GM12891 (cell line): ENCODE data around the gene KCNK2.

Source experiments
- DNase-seq: peaks from one replicate; pipeline ENCODE4 v3.0.0; 2011; ENCODE audit warnings: low spot score; ENCODE audit not compliant: insufficient read length
- FAIRE-seq: peaks from 2 replicates; lab custom pipeline; 2011; peaks lifted over from hg19 to GRCh38; lab: Jason Lieb, UNC
- PAX5 ChIP-seq: IDR thresholded peaks from 2 replicates; pipeline ENCODE4 v1.6.1; 2011; ENCODE audit warnings: low read length, moderate library complexity, mild to moderate bottlenecking; ENCODE audit not compliant: insufficient read depth, severe bottlenecking
- POLR2A ChIP-seq: IDR thresholded peaks from 2 replicates; pipeline ENCODE4 v1.6.1; 2011; ENCODE audit warnings: low read depth, low read length, control low read depth
- POLR2AphosphoS5 ChIP-seq: IDR thresholded peaks from 2 replicates; pipeline ENCODE4 v1.6.1; 2011; ENCODE audit warnings: low read depth, low read length, control low read depth
- POU2F2 ChIP-seq: IDR thresholded peaks from 2 replicates; pipeline ENCODE4 v1.6.1; 2011; ENCODE audit warnings: low read depth, mild to moderate bottlenecking, control low read depth, low read length, moderate library complexity
- SPI1 ChIP-seq: IDR thresholded peaks from 2 replicates; pipeline ENCODE4 v1.6.1; 2011; ENCODE audit warnings: low read depth, low read length, control low read depth
- TAF1 ChIP-seq: IDR thresholded peaks from 2 replicates; pipeline ENCODE4 v1.6.1; 2011; ENCODE audit warnings: low read depth, low read length, control low read depth

The KCNK2 gene

DNA sequence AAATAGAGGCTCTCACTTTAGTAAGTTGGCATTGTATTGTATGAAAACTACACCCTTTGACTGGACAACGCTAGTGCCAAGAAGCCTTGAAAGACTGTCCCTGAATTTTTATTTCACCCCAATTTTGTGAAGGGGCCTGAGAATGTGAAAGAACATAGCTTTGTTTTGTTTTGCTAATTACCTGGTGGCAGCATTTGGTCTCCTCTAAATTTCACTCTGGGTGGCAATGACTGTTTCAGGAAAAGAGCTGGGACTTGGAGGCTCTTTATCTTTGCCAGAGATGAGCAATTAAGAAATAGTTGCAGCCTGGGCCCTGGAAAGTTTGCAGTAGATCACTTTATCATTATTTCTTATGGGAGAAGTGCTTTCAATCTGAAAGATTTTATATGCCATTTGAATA, 117.6 kb downstream of the KCNK2 start:
- FAIRE-seq (no peak), DNase-seq (no peak)
- TF ChIP-seq POU2F2 (no peak), SPI1 (no peak), POLR2AphosphoS5 (no peak), TAF1 (no peak), PAX5 (no peak), POLR2A (no peak)

DNA sequence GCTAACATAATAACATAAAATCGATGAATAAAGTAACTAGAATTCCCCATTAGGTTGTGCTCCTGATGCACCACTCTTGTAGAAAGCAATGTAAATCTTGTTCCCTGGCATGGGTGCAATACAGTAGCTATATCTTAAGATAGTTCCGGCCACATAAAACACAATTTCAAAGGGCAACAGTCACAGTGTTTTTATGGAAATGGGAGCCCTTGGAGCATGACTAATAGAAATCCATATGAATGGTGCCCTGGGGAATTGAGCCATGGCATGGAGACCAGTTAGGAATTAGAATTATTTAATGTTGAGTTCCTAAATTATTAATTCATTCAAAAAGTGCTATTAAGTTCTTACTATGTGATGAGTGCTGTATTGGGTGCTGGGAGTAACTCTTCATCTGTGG, 118.7 kb downstream of the KCNK2 start:
- TF ChIP-seq POU2F2 (no peak), TAF1 (no peak), POLR2A (no peak), SPI1 (no peak), PAX5 (no peak), POLR2AphosphoS5 (no peak)
- FAIRE-seq (no peak), DNase-seq (no peak)

DNA sequence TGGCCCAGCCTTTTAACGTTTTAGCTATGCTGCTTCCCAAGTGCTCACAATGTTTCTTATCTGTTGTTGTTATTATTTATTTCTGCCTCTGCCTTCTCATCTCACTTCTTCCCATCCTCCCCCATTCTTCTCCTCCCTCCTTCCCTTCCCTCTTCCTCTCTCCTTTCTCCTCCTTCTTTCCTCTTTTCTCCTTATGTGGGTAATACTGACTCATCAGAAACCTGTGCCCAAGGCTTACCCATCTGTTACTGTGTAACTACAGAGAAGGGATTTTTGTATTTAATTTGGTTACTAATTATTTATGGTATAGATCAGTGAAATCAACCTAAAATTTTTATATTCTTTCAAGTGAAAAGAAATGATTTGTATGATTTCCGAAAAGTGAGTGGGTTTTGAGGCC, 120.3 kb downstream of the KCNK2 start:
- DNase-seq (no peak), FAIRE-seq (no peak)
- TF ChIP-seq SPI1 (no peak), POLR2AphosphoS5 (no peak), POU2F2 (no peak), PAX5 (no peak), POLR2A (no peak), TAF1 (no peak)

DNA sequence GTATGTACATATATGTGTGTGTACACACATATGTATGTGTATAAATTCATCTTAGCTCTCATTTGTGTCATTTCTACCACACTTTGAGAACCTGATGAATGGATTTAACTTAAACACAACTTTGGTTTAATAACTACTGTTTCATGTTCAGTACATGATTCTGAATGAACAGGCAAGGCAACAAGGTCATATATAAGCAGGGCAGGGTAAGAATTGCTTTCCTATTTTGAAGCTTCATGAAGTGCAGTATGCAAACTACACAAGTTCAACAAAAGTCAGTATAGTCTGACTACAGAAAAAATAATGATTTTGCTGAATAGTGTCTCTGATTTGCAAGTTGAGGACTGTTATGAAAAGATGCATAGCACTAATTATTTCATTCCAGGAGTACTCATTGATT, 127.6 kb downstream of the KCNK2 start:
- FAIRE-seq (no peak), DNase-seq (no peak)
- no peak for TF ChIP-seq POLR2A

DNA sequence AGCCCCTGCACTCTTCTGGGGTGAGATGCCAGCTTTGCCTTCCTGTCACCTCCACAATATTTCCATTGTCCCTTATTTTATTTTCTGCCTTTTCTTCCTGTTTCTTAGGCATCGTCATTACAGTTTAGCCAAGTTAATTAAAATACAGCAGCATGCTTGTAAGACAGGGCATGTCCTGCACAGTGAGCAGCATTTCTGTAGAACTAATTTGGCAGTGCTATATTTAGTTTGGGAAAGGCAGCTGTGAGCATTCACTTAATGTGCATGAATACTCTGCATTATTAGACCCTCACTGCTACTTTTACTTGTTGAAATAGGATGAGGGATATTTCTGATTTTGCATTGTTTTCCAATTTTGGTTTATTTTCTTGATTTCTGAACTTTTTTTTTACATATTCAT, 133.3 kb downstream of the KCNK2 start:
- no peak for TF ChIP-seq TAF1
- TF ChIP-seq SPI1, result no peak
- no peak for TF ChIP-seq POLR2A
- no peak for TF ChIP-seq PAX5
- TF ChIP-seq POU2F2, result no peak
- no peak for TF ChIP-seq POLR2AphosphoS5
- DNase-seq, result no peak
- no peak for FAIRE-seq

DNA sequence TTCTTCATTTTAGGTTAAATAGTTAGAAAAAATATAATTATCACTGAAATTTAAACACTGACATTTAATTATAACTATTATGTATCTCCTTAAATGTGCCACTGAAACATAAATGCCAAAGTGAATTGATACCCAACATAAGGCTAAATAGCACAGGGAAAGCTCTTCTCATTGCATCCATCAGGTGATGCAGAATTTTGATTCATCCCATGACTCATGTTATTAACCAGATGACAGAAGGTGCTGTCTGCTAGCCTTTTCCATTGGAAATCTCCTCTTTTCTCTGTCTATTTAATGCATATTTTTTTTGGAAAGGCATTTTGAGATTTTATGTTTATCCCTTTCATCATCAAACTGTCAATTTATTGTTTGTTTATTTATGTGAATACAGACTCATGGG, 136.8 kb downstream of the KCNK2 start:
- DNase-seq (no peak), FAIRE-seq (no peak)
- no peak for TF ChIP-seq TAF1
- TF ChIP-seq POLR2AphosphoS5, result no peak
- TF ChIP-seq POLR2A, result no peak
- TF ChIP-seq POU2F2, result no peak

DNA sequence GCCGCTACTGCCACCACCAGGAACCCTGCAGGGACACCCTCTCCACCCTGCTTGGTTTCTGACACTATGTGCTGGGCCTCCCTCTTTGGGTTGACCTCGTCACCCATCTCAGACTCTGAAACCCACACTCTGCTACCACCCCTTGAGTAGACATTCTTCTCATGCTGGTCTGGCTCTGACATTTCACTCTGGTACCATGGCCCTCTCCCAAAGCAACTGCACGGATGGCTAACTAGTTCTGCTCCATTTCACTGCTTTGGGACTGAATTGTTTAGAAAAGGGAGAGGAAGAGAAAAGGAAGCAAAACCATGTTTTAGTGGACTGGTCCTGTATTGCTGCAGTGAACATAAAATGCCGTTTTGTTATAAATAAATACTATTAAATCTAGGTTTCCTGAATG, 137.8 kb downstream of the KCNK2 start:
- no peak for FAIRE-seq
- TF ChIP-seq TAF1 (no peak), SPI1 (no peak), POLR2A (no peak), POLR2AphosphoS5 (no peak), POU2F2 (no peak), PAX5 (no peak)
- no peak for DNase-seq

DNA sequence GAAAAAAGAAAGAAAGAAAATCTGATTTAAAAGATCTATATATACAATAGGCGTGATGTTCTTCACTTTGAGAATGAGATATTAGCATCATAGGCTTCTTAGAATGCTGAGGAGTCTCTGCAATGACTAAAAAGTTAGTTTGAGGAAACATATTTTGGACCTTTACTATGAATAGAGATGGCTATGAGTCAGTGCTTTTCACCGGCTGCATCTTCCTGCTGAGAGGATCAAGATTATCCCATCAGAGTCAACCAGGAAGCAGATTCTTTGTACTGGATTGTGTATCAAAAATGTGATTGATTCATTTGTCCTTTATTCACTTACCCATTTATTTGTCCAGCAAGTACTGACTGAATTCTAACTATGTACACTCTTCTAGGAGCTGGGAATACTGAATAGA, 144.2 kb downstream of the KCNK2 start:
- TF ChIP-seq SPI1 (no peak), POU2F2 (no peak), POLR2A (no peak), POLR2AphosphoS5 (no peak), PAX5 (no peak), TAF1 (no peak)
- FAIRE-seq (no peak), DNase-seq (no peak)

DNA sequence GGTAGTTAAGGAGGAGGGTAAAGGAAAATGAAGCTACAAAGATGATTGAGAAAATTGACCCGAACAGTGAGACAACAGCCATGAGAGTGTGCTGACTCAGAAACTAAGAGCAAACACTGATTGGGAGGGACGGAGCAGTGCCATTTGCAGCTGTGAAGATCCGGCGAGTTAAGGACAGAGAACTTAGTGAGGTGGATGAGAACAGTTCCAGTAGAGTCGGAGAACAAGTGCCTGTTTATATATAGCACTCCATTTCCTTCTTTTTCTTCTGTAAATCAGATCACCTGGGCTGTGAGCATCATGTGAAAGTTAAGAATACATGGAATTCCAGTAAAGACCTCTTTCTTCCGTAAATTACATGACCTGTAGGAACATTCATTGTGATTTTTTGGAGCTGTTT, 145.7 kb downstream of the KCNK2 start:
- FAIRE-seq (no peak), DNase-seq (no peak)
- TF ChIP-seq PAX5 (no peak), POLR2A (no peak), POLR2AphosphoS5 (no peak), POU2F2 (no peak), SPI1 (no peak), TAF1 (no peak)

DNA sequence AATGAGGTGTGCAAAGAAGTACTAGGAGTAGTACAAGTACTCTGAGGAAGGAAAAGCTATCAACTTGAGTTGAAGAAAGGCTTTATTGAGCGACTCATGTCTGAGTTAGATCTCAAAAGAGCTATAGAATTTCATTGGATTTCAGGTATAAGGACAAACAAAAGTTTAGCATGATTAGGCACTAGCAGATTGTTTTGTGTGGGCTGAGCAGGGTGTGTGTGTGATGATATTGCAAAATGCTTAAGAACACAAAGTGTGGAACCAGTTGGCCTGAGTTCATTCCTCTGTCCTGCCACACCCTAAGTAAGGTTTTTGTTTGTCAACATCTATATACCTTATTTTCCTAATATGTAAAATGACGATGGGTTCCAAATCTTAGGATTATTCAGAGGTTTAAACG, 158.9 kb downstream of the KCNK2 start:
- no peak for TF ChIP-seq SPI1
- TF ChIP-seq POLR2AphosphoS5, result no peak
- TF ChIP-seq PAX5, result no peak
- no peak for TF ChIP-seq POU2F2
- no peak for TF ChIP-seq POLR2A
- TF ChIP-seq TAF1, result no peak
- DNase-seq (no peak), FAIRE-seq (no peak)

DNA sequence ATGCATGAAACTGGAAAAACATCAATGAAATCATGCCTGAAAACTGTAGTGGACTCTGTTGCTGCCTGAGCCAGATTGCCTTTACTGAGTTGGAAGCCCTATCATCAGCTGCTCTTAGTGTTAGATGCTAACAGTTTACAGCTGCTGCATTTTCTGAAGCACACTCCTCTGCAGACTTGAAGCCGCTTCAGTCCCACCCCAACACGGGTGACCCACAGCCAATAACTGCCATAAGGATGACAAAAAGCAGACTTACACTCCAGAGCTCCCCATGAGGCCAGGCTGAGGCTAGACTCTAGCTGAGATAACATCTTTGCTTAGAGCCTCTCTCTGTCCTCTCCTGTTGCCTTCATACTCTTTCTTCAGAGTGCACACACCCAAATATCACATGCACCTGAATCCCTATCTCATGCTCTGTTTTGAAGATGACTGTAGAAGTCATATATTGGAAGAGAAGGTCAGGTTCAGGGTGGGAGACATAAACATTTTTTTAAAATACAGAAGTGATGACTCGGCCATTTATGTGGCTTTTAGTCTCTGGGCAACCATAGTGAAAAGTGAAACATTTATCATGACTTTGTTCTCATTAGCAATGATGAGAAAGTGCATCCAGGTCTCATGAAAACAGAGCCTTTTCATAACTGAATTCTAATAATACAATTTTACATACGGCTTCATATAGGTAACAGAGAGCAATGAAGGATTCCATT, 161.0 kb downstream of the KCNK2 start:
- TF ChIP-seq POU2F2 (no peak), SPI1 (no peak), POLR2A (no peak), PAX5 (no peak), TAF1 (no peak), POLR2AphosphoS5 (no peak)
- DNase-seq (no peak), FAIRE-seq (no peak)
